GM12865 (cell line): Measurements from ENCODE around the gene CNTNAP4.

Experiments used
- DNase-seq: peaks from one replicate; pipeline ENCODE4 v3.0.0; 2010; ENCODE audit warnings: low read depth
- H3K4me3 ChIP-seq: 2 replicates; pipeline ENCODE4 v1.5.1; 2011; ENCODE audit warnings: mild to moderate bottlenecking, low read depth, low read length, control low read depth
- TF ChIP-seq, protein P1 (sequence below): IDR thresholded peaks from 2 replicates; pipeline ENCODE4 v1.5.1; 2011; ENCODE audit warnings: low read length, control low read depth, low read depth, inconsistent platforms; ENCODE audit not compliant: insufficient read depth; ENCODE audit errors: missing control alignments

Gene CNTNAP4

DNA sequence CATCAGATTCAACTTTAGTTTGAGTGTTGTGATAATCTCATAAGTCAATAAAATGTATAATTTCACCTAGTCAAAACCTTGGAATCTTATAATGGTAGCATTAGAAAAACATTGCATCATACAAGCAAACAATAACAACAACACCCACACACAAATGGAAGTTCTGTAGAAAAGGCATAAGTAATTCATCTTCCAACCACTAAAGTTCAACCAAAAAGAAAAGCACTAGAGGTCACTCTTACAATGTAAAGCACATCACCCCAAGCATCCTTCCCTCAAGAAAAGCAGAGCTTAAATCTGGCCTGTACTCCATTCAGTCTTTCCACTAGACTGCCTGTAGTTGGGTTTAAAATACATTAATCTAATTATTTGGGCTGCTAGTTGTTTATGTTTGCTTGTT, 1.8 kb downstream of the CNTNAP4 start:
- TF ChIP-seq, protein P1, sequence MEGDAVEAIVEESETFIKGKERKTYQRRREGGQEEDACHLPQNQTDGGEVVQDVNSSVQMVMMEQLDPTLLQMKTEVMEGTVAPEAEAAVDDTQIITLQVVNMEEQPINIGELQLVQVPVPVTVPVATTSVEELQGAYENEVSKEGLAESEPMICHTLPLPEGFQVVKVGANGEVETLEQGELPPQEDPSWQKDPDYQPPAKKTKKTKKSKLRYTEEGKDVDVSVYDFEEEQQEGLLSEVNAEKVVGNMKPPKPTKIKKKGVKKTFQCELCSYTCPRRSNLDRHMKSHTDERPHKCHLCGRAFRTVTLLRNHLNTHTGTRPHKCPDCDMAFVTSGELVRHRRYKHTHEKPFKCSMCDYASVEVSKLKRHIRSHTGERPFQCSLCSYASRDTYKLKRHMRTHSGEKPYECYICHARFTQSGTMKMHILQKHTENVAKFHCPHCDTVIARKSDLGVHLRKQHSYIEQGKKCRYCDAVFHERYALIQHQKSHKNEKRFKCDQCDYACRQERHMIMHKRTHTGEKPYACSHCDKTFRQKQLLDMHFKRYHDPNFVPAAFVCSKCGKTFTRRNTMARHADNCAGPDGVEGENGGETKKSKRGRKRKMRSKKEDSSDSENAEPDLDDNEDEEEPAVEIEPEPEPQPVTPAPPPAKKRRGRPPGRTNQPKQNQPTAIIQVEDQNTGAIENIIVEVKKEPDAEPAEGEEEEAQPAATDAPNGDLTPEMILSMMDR = peak; percentile 36
- DNase-seq = peak; percentile 53
- H3K4me3 ChIP-seq = no peak overlapping the region

DNA sequence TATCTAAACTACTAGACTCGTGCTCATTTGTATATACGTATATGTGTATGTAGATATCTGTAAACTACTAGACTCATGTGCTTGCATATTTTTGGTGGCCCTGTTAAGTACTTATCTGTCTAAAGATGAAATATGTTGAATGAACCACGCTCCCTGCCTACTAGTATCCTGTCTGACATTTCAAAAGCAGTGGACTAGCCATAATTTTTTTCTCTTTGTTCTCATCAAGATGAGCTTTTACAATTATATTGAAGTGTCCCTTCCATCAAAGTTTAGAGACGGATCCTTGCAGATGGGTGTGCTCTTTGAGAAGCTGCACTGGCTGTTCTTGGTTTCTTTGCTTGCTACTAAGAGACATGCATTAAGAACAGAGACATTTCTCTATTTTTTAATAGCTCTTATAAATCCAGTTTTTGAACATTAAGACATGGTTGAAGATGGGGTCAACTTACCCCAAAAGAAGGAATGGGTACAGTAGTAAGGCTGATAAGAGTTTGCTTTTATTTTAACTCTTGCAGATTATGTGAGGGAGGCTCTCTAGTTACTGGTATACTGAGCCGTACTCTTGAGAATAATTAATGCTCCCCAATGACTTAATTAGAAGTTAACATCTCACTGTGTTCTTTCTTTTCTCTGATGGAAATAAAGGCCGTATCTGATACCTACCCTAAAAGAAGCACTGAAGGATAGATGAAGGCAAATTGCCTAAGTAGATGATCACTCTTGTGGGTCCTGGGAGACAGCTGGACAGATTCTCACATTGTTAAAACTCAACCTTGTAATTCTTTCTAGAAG, 3.4 kb downstream of the CNTNAP4 start:
- H3K4me3 ChIP-seq = no peak overlapping the region
- TF ChIP-seq, protein P1 = no peak
- DNase-seq = no peak

DNA sequence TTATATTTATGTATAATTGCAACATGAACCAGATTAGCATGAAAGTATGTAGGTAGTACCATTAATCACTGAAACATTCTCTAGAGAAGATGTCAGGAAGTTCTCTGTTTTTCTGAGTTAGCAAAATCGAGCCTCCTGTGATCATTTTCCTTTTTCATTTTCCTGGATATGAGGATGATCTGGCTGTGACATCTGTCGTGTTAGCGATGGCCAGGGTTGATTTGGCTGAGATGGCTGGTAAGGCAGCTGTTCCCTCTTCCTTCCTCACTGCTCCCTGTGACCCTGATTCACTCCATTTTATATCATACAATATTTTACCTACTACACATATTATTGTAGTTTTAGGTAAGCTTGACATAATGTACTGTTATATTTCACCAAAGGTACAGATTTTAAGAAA, 10.3 kb downstream of the CNTNAP4 start:
- no peak for DNase-seq
- TF ChIP-seq, protein P1 = no peak
- no peak overlapping the region for H3K4me3 ChIP-seq

DNA sequence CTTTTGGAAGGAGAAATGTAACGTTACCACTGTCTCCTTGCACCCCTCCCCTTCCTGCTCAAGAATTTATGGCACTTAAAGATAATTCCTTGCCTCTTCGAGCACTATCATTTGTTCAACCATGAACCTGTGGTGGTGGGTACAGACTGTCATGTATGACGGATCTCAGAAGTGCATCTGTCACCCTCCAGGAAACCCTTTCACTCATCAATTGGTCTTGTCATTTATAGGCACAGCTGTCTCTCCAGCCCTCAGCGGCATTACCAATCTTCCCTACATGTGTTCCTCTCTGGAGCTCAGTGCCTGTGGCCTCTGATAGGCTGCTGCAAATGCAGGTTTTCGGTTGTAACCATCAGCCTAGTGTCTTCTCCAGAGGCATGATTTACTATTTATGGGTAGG, 15.0 kb downstream of the CNTNAP4 start:
- no peak for DNase-seq
- TF ChIP-seq, protein P1 = no peak
- no peak overlapping the region for H3K4me3 ChIP-seq

DNA sequence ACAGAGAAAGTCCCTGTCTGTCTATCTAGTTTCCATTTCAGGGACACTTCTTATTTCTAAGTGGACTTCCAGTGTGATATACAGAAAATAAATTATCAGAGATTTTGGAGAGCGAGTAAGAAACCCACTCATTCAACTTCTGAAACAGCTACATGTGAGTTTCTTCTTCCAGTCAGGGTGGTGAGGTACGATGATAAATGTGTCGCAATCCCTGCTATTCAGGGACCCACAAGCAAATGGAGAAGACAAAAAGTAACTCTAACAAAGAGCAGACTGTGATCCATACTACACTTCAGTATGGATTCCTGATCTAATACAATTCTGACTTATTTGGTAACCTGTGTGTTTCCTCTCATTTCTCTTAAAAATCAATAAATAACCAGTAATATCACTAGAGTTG, 16.8 kb downstream of the CNTNAP4 start:
- TF ChIP-seq, protein P1 = no peak
- no peak for DNase-seq
- H3K4me3 ChIP-seq = no peak overlapping the region

DNA sequence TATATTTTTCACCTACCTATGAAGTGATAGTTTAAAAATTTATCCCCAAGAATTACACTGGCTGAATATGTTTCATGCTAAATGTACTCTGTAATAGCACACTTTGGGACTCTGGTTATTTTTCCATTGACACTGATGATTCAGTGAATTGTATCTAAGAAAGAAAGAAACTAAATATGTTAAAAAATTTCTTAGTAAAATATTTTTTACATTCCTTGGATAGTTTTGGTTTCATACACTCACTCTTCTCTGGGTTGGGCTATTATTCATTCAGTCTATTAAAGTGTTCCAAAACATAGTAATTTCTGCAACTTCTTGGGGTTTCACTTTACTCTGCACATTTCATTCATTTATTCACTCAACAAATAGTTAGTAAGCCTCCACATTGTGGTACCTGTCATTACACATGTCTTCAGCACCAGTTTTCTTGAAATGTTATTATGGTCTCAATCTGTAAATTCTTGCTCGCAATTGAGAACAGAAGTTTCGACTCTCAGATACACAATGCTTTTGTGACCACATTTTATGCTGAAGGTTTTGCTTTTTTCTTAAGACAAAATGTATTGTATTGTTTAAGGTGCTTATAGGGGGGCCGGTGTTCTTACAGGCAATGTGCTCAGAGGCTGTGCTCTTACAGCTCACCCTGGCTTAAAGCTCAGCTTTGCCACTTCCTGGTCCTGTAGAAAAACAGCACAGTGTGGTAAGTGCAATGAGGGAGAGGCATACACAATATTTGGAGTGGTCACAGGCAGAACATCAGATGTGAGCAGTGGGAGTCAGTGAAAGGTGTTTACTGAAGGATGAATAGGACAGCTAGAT, 17.4 kb downstream of the CNTNAP4 start:
- TF ChIP-seq, protein P1 = no peak
- H3K4me3 ChIP-seq = no peak overlapping the region
- peak; percentile 9 for DNase-seq
